Measurements from ENCODE around the gene RPS6KA4.
"Not testable (repeated sequence)": the region's sequence is repeated elsewhere in the genome, so short reads cannot be mapped to it uniquely, and the experiment has no call there.

Gene RPS6KA4

DNA sequence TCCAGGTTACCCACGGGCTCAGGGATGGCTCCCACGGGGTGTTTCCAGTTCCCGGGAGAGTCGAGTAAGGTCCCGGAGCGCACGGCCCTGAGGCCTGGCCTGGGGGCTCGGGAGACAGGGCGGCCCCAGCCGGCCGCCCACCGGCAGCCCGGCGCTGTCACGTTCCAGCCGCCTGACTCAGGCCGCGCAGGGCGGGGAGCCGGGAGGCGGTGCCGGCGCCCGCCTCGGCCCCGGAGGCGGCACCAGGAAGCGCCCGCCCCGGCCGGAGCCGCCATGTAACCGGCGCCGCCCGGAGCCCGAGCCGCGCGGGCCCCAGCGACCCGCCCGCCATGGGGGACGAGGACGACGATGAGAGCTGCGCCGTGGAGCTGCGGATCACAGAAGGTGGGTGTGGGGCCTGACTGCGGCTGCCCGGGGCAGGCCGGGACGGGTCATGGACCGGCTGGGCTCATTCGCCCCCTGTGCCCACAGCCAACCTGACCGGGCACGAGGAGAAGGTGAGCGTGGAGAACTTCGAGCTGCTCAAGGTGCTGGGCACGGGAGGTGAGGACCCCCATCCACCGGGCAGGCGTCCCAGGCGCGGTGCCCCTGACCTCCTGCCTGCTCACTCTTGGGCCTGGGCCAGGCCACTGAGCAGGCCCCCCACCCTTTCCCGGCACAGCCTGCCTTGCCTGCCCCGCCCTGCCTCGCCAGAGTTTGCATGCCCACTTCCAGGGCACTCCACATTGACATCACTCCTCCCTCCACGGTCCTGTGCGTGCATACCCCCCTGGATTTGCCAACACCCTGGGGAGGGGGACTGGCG, at the start of gene RPS6KA4:
Gene RPS6KA4, plus strand, starts transcription at position 256 of the 805 bp plus-strand sequence. Its CDS starts 74 bp downstream, at position 330.
- DNase-seq (ENCODE audit: low spot score): peak; percentile 81

- no peak for DNase-seq (ENCODE audit: low spot score)
Observed at GRCh38 chr11:64312947-64313346, 46.0 kb upstream of the RPS6KA4 start.

DNA sequence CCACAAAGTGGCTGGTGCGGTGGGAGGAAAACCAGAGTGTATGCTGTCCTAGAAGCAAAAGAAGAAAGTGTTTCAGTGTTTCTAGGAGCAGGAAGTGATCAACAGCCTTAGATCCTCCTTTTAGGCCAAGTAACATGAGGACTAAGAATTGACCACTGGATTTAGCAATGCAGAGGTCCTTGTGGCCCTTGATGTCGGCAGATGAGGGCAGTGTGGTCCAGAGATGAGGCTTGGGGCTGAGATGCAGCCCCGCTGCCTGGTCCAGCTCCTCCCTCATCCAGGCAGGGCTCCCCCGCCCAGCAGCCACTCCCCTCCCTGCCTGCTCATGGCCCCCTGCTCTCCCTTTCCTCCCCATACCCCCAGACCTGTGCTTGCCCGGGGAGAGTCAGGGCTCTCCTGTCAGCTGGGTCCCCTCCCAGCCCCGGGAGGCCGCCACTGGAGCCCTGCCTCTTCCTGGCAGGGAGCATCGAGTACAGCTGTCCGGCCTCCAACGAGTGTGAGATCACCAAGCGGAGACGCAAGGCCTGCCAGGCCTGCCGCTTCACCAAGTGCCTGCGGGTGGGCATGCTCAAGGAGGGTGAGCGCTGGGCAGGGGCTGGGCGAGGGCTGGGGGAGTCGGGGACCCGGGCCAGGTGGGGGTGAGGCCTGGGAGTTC, 45.3 kb upstream of the RPS6KA4 start:
- DNase-seq (ENCODE audit: low spot score): no peak

DNA sequence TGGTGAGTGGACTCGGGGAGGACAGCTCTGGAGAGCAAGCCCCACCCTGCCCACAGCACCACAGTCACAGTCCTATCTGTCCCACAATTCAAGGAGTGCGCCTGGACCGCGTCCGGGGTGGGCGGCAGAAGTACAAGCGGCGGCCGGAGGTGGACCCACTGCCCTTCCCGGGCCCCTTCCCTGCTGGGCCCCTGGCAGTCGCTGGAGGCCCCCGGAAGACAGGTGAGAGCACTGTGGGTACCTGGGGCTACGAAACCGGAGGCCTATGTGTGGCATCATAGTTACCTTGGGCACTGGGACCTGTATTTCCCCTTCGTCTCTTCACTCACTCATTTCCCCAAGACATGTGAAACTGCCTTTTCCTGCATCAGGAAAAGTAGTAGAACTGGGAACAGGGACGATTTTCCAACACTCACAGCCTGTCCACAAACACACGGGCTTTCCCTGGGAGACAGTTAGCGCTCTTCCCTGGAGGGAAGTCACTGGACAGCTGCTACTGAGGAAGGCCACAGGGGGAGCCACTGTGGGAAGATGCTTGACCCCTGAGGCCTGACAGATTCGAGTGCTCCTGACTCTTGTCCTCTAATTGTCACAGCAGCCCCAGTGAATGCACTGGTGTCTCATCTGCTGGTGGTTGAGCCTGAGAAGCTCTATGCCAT, 44.7 kb upstream of the RPS6KA4 start:
- no peak for DNase-seq (ENCODE audit: low spot score)

- no peak for DNase-seq (ENCODE audit: low spot score)
Observed at GRCh38 chr11:64314805-64315561, 44.0 kb upstream of the RPS6KA4 start.

- DNase-seq (ENCODE audit: low spot score): not testable (repeated sequence)
Observed at GRCh38 chr11:64315667-64316526, 43.1 kb upstream of the RPS6KA4 start.

- DNase-seq (ENCODE audit: low spot score): no peak
Observed at GRCh38 chr11:64316672-64317324, 42.2 kb upstream of the RPS6KA4 start.

GRCh38 chr11:64317325-64317960, 41.5 kb upstream of the RPS6KA4 start, which contains the start of gene TRMT112:
Gene TRMT112, minus strand, starts transcription at chr11:64317559. Its CDS starts 33 bp downstream, at chr11:64317526.
- peak; percentile 92 for DNase-seq (ENCODE audit: low spot score)

DNA sequence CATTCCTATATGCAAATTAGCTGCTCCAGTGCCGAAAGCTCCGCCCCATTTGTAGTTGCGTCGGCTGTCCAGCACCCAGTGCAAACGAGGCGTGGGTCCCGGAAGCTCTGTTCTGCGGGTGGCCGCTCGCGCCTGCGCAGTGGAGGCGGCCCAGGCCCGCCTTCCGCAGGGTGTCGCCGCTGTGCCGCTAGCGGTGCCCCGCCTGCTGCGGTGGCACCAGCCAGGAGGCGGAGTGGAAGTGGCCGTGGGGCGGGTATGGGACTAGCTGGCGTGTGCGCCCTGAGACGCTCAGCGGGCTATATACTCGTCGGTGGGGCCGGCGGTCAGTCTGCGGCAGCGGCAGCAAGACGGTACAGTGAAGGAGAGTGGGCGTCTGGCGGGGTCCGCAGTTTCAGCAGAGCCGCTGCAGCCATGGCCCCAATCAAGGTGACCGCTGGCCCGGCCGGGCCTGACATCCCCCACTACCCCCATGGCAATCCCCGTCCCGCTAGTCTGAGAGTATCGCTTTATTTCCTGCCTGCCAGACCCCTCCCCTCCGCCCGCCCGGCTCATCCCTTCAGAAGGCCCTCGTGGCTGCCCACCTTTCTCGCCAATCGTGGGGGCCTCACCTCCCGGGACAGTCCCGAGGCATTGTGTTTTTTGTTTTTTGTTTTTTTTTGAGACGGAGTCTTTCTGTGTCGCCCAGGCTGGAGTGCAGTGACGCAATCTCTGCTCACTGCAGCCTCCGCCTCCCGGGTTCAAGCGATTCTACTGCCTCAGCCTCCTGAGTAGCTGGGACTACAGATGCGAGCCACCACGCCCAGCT, 40.8 kb upstream of the RPS6KA4 start, which contains the start of gene PRDX5:
Gene PRDX5, plus strand, starts transcription at position 161 of the 805 bp plus-strand sequence. Its CDS starts 95 bp downstream, at position 256.
- DNase-seq (ENCODE audit: low spot score): peak; percentile 96

GRCh38 chr11:64318766-64319761, 39.9 kb upstream of the RPS6KA4 start:
- DNase-seq (ENCODE audit: low spot score): no peak

- no peak for DNase-seq (ENCODE audit: low spot score)
Observed at GRCh38 chr11:64320556-64320955, 38.4 kb upstream of the RPS6KA4 start.

DNA sequence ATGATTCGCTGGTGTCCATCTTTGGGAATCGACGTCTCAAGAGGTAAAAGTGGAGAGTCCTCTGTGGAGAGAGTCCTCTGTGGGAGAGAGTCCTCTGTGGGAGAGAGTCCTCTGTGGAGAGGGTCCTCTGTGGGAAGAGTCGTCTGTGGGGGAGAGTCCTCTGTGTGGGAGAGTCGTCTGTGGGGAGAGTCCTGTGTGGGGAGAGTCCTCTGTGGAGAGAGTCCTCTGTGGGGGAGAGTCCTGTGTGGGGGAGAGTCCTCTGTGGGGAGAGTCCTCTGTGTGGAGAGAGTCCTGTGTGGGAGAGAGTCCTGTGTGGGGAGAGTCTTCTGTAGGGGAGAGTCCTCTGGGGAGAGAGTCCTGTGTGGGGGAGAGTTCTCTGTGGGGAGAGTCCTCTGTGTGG, 37.9 kb upstream of the RPS6KA4 start:
- DNase-seq (ENCODE audit: low spot score): no peak

DNA sequence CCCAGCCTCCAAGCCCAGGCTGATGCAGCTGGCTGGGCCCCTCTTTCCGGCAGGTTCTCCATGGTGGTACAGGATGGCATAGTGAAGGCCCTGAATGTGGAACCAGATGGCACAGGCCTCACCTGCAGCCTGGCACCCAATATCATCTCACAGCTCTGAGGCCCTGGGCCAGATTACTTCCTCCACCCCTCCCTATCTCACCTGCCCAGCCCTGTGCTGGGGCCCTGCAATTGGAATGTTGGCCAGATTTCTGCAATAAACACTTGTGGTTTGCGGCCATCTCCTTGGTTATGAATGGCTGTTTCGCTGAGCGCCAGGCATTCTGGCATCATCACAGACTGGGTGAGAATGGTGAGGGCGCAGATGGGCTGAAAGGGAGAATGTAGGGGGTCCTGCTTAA, 37.4 kb upstream of the RPS6KA4 start:
- DNase-seq (ENCODE audit: low spot score): no peak

- no peak for DNase-seq (ENCODE audit: low spot score)
Observed at GRCh38 chr11:64322925-64323260, 36.1 kb upstream of the RPS6KA4 start.

- DNase-seq (ENCODE audit: low spot score): no peak
Observed at GRCh38 chr11:64323373-64323772, 35.6 kb upstream of the RPS6KA4 start.

DNA sequence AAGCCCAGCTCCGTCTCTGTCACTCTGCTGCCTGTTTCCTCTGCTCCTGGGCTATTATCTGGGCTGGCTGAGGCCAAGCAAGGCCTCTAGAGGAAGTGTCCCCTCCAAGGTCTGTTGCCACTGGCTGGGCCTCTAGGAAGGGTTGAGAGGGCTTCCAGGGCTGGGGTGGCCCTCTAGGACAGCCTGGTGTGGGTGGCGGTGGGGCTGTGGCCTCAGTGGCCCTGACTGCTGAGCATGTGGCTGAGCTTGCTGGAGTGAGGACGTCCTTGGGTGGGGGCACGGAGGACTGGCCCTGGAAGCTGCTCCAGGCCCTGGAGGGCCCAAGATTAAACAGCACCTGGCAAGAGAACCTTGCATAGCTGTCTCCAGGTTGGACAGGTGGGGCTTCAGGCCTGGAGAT, 35.0 kb upstream of the RPS6KA4 start:
- DNase-seq (ENCODE audit: low spot score): not testable (repeated sequence)

GRCh38 chr11:64324692-64325469, 34.1 kb upstream of the RPS6KA4 start:
- no peak for DNase-seq (ENCODE audit: low spot score)
